ENCODE measurements around the gene SLC38A5.

GRCh38 chrX:48496660-48497059, 26.6 kb upstream of the SLC38A5 start:
- TF ChIP-seq CTCF (IDR thresholded peaks at IDR 0.05; ENCODE audit: insufficient read depth, low read length) (no peak), POLR2AphosphoS5 (IDR thresholded peaks at IDR 0.05; ENCODE audit: low read depth) (no peak)
